ENCODE data around the gene ITPR2.

The ITPR2 gene

DNA sequence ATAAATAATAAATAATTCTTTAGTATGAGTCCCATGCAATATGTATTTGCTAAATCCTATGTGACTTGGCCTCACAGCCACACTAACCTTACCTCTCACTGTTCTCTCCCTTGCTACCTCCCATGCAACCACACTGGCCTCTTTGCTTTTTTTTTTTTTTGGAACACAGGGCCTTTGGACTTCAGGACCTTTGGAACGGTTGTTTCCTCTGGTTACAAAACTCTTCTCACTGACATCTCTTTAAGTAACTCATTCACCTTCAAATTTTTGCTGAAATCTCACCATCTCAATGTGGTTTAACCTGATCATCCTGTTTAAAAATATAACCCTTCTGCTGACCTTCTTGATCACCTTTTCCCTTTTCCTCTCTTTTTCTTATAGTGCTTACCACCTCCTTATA is 443.7 kb downstream of the ITPR2 start:
- no peak overlapping the region for H3K4me3 ChIP-seq (ENCODE audit: low read depth, low read length)
- DNase-seq (ENCODE audit: low read depth): no peak
- no peak for TF ChIP-seq CTCF (IDR thresholded peaks at IDR 0.05; ENCODE audit: low read depth, low read length, missing control alignments)

- TF ChIP-seq CTCF (IDR thresholded peaks at IDR 0.05; ENCODE audit: low read depth, low read length, missing control alignments): no peak
- H3K4me3 ChIP-seq (ENCODE audit: low read depth, low read length): no peak overlapping the region
These were observed 448.5 kb downstream of the ITPR2 start for GRCh38 chr12:26384536-26384935.

DNA sequence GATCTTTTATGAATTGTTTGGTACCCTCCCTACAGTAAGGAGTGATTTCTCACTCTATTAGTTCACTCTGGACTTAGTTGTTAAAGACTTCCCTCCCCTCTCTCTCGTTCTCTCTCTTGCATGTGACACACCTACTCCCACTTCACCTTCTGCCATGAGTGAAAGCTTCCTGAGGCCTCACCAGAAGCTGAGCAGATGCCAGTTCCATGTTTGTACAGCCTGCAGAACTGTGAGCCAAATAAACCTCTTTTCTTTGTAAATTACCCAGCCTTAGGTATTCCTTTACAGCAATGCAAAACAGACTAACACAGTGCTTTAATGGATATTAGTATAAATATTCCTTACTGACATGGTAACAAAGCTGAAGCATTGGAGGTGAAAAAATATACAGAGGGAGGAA is 450.0 kb downstream of the ITPR2 start:
- H3K4me3 ChIP-seq (ENCODE audit: low read depth, low read length): no peak overlapping the region
- no peak for DNase-seq (ENCODE audit: low read depth)
- no peak for TF ChIP-seq CTCF (IDR thresholded peaks at IDR 0.05; ENCODE audit: low read depth, low read length, missing control alignments)

More at GRCh38 chr12:26384536-26384935, 448.5 kb downstream of the ITPR2 start:
- no peak for DNase-seq (ENCODE audit: low read depth)

GRCh38 chr12:26380897-26381296 is 452.1 kb downstream of the ITPR2 start:
- TF ChIP-seq CTCF (IDR thresholded peaks at IDR 0.05; ENCODE audit: low read depth, low read length, missing control alignments): no peak
- DNase-seq (ENCODE audit: low read depth): no peak
- no peak overlapping the region for H3K4me3 ChIP-seq (ENCODE audit: low read depth, low read length)

- no peak for TF ChIP-seq CTCF (IDR thresholded peaks at IDR 0.05; ENCODE audit: low read depth, low read length, missing control alignments)
- no peak for DNase-seq (ENCODE audit: low read depth)
- H3K4me3 ChIP-seq (ENCODE audit: low read depth, low read length): no peak overlapping the region
These were observed 453.1 kb downstream of the ITPR2 start for GRCh38 chr12:26379777-26380467.

GRCh38 chr12:26378711-26379110 is 454.3 kb downstream of the ITPR2 start:
- no peak overlapping the region for H3K4me3 ChIP-seq (ENCODE audit: low read depth, low read length)
- no peak for DNase-seq (ENCODE audit: low read depth)
- no peak for TF ChIP-seq CTCF (IDR thresholded peaks at IDR 0.05; ENCODE audit: low read depth, low read length, missing control alignments)
